T1000 (cell line): ENCODE data around the gene TMEM204.

Source experiments
- DNase-seq: peaks from one replicate; lab custom pipeline; 2025; ENCODE audit warnings: mixed read lengths; lab: John Stamatoyannopoulos, UW

The TMEM204 gene

GRCh38 chr16:1557576-1557975 lies 24.1 kb downstream of the TMEM204 start:
- no peak for DNase-seq

GRCh38 chr16:1559446-1559975 lies 26.0 kb downstream of the TMEM204 start:
- DNase-seq = no peak

GRCh38 chr16:1560153-1560552 lies 26.7 kb downstream of the TMEM204 start:
- no peak for DNase-seq

DNA sequence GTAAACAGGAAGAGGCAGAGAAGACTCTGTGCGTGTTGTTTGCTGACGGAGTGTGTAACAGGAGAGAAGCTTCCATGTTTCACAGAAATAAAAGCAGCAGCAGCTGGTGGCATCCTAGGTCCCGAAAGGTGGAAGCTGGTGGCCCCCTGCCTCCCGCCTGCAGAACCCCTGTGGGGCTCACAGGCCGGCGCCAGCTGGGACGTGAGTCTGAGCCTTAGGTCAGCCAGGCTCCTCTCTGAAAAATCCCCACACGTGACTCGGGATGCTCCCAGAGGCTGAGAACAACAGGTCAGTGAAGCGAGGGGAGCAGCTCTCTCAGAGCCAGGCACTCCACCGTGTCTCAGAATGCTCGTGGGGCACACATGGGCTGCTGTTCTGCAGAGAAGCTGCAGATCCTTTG lies 27.4 kb downstream of the TMEM204 start:
- no peak for DNase-seq

DNA sequence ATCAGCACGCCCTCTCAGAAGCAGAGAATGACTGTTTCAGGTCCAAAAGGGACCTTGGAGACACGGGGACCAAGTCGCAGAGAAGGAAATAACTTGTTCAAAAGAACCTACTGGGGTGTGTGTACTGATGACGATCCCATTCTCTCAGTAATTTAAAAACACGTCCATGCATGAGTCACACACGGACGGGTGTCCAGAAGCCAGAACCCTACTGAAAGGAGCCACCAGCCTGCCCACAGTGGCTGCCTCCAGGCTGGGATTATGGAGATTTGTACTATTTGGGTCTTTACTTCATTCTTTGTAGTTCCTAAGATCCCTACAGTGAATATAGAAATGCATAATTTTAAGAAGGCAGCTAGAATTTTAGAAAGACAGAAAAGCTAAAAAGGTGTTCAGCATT lies 27.8 kb downstream of the TMEM204 start:
- no peak for DNase-seq

GRCh38 chr16:1561836-1562235 lies 28.4 kb downstream of the TMEM204 start:
- DNase-seq = no peak

- DNase-seq = no peak
These were observed 30.3 kb downstream of the TMEM204 start for GRCh38 chr16:1563786-1564185.

DNA sequence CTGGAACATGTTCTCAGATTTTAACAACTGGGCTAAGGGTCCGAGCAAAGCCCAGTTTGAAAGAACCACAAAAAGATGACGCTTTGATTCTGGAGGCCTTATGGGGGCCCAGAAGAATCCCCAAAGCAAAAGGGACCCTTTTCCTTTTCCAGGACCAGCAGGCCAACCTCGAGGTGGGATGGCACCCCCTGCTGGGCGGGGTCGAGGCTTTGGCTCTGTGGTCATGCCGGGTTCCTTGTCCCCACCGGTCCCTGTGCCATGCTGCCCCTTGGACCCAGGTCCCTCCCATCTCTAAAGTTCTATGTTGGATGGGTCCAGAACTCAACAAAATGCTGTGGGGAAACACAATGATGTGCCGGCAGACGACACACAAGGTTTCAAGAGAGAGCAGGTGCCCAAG lies 30.9 kb downstream of the TMEM204 start:
- no peak for DNase-seq

DNA sequence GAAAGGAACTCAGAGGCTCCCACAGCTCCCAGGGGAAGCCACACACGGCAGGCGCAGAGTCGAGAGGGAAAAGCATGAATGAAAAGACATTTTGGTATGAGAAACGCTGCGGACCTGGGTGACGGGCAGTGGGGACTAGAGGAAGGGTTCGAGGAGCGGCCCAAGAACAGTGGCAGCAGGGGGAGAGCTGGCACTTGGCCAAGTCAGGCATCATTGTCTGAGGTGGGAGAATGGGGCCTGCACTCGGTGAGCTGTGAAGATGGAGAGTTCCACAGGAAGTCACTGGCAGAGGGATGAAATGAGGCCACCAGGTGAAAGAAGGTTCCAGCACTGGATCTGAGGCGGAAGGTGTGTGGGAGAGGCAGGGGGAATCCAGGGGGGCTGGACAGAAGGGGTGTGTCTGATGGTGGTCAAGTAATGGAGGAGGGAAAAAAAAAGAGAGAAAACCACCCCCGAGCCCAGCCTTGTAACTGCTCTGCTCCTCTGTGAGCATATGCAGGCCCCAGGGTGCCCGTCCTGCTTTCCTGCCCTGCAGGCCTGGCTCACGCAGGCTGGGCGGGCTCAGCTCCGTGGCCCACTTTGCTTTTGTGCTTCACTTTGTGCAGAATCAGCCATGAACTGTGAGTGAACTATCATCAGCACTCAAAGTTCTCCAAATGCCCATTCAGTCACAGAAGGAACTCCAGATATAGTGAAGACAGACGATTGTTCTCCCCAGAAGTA lies 31.8 kb downstream of the TMEM204 start:
- DNase-seq = no peak

DNA sequence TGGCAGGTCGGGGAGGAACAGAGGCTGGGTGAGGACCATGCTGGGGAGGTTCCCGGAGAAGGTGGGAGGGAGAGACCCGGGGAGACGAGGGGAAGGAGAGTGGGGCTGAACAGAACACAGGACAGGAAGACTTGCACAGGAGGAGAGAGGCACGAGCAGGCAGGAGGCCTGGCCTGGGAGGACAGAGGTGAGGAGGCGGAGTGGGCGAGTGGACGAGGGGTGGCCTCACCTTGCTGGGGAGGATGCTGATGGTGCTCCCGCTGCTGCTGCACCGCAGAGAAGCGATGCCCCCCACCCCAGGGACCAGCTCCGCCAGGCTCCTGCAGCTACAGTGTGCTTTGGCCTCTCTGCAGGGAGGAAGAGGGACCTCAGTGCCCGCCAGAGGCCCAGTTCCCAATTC lies 34.5 kb downstream of the TMEM204 start:
- no peak for DNase-seq

- no peak for DNase-seq
These were observed 37.7 kb downstream of the TMEM204 start for GRCh38 chr16:1571012-1571671.

DNA sequence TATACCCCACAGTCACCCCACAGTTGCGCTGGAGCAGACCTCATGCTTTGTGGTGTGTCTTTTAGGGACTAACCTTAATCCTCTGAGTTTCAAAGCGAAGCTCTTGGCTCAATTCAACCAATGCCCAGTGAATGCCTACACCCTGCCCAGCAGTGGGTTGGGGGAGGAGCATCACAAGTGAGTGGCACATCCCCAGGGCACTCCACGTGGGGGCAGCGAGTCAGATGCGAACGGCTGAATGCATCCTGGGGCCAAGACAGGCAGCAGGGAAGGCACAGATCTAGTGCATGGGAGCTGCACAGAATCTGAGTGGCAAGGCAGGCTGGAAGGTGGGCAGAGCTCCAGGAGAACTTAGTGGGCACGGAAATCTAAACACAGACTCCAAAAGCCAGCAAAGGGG lies 39.2 kb downstream of the TMEM204 start:
- no peak for DNase-seq

GRCh38 chr16:1573301-1573700 lies 39.8 kb downstream of the TMEM204 start:
- DNase-seq = no peak

GRCh38 chr16:1575578-1575977 lies 42.1 kb downstream of the TMEM204 start:
- DNase-seq = no peak

DNA sequence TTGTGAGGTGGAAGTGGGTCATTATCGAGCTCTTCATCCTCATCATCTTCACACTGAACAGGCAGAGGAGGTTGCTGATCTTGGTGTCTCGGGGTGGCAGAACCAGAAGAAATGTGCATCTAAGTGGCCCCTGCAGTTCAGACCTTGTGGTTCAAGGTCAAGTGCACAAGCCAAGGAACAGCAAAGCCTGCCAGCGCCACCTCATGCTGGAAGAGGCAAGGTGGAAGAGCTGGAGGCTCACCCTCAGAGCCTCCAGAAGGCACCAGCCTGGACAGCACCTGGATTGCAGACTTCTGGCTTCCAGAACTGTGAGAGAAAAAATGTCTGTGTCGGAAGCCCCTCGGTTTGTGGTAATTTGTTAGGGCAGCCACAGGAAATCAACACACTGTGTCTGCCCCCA lies 45.7 kb downstream of the TMEM204 start:
- no peak for DNase-seq

DNA sequence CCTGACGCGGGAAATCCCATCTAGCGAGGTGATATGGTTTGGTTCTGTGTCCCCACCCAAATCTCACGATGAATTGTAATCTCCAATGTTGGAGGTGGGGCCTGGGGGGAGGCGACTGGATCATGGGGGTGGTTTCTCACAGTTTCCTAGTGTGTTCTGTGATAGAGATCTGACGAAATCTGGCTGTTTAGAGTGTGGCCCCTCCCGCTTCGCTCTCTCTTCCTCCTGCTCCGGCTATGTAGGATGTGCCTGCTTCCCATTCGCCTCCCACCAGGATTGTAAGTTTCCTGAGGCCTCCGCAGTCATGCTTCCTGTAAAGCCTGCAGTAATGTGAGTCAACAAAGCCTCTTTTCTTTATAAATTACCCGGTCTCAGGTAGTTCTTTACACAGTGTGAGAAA lies 46.8 kb downstream of the TMEM204 start:
- no peak for DNase-seq

- DNase-seq = no peak
These were observed 47.5 kb downstream of the TMEM204 start for GRCh38 chr16:1580956-1581355.

DNA sequence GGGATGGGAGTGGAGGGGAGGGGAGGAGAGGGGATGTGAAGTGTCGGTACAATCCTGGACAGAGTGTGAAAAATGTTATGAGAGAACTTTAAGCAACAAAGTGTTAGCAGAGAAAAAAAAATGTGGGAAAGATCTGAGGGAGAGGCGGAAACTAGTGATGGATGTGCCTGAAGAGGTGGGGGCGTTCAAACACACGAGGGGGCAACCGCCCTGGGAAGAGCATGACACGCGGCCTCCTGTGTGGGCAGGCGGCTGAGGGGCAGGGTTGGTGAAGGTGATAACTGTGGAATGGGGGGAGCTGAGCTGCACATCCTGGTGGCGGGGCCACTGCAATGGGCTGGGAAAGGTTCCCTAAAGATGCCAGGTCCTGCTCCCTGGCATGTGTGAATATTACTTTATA lies 48.3 kb downstream of the TMEM204 start:
- DNase-seq = no peak

DNA sequence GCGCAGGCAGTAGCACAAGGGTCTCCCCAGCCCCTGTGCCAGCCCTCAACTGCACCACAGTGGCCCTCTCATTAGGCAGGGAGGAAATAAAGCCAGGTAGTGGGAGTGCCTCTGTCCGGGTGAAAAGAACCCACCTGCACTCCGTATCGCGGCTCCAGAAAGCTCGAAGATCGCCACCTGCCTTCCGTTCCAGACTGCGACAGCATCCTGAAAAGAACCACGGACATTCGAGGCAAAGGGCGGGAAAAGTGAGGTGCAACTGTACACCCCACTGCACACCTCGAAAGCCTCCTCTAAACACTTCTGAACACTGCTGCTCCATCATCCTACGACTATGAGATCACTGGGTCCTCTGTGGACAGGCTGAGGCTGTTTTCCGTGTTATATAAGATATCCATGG lies 49.7 kb downstream of the TMEM204 start:
- DNase-seq = no peak

GRCh38 chr16:1584926-1585484 lies 51.5 kb downstream of the TMEM204 start:
- no peak for DNase-seq

GRCh38 chr16:1590366-1590765 lies 56.9 kb downstream of the TMEM204 start:
- DNase-seq = no peak

GRCh38 chr16:1590930-1591705 lies 57.7 kb downstream of the TMEM204 start:
- no peak for DNase-seq

DNA sequence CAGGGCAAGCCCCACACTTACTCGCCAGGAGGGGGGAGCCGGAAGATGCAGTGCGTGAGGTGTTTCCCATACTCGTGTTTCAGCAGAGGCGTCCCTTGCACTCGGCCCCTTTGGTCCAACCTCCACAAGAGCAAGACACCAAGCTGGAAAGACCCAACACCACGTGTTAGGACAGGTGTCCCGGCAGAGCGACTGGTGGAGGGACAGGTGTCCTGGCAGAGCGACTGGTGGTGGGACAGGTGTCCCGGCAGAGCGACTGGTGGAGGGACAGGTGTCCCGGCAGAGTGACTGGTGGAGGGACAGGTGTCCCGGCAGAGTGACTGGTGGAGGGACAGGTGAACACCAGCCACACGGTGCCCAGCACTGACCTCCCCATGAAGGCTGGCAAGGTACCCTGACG lies 59.0 kb downstream of the TMEM204 start:
- no peak for DNase-seq
